ENCODE data around the gene AUH. TPM values are rescaled to one million over a fixed set of nuclear protein-coding genes. Genes with fewer than 3 reads are reported as not detected.

The AUH gene
- polyA plus RNA-seq, 1 donor from 2014 or later: 42.6 TPM

DNA sequence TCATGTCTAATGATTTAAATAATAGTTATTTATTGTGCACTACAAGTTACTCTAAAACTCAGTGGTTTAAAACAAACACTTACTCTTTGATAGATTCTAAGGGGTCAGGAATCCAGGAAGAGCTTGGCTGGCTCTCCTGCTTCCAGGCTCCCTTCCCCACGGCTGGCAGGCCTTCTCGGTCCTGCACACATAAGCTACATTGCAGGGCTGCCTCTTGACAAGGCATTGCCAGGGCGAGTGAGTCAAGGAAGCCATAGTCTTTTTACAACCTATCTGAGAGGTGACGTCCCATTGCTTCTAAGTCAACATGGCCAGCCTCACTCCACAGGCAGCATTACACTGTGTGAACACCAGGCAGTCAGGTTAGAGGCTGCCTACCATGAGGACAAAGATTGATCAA, 119.8 kb downstream of the AUH start:
- H3K27ac ChIP-seq (ENCODE audit: low read length): no peak overlapping the region
- no peaks in the 10 kb centered on the region for H3K27me3 ChIP-seq (ENCODE audit: insufficient read depth, low read depth, low read length)

DNA sequence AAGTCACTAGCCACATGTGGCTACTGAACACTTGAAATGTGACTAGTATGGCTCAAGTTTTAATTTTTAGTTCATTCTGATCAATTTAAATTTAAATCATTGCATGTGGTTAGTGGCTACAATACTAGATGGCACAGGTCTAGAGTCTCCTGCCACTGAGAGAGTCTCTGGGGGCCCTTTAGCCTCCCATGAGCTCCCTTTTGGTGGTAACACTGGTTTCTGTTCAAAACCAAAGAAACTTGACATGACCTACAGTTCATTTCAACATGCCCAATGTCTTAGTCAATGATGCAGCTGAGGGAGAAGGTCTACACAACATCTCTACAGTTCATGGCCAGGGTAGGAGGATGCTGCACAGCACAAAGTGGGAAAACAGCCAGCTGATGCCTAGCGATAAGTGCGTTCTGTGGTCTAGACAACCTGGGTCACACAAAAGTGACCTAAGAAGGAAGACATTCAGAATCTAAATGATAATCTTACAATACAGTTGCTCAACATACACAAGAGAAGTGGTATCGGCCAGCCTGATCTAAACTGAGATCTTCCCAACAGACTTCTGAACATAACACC, 121.0 kb downstream of the AUH start:
- H3F3A ChIP-seq (ENCODE audit: insufficient read depth, low read length, poor library complexity, severe bottlenecking): no peaks in the 10 kb centered on the region
- H4K20me1 ChIP-seq (ENCODE audit: insufficient read depth): no peaks in the 10 kb centered on the region
- H3K9me2 ChIP-seq (ENCODE audit: insufficient read depth, low read length): no peaks in the 10 kb centered on the region
- no peaks in the 10 kb centered on the region for H3K27me3 ChIP-seq (ENCODE audit: insufficient read depth, low read depth, low read length)
- no peak overlapping the region for H3K4me3 ChIP-seq (ENCODE audit: low read length)
- H2AFZ ChIP-seq (ENCODE audit: low read depth, low read length): no peak overlapping the region
- no peaks in the 10 kb centered on the region for H3K9me3 ChIP-seq (ENCODE audit: low read length)
- H3K36me3 ChIP-seq (ENCODE audit: insufficient read depth, low read length): no peaks in the 10 kb centered on the region
- TF ChIP-seq MXI1 (conservative IDR thresholded peaks at IDR 0.05; ENCODE audit: poor library complexity, severe bottlenecking): no peak
- TF ChIP-seq, protein P1, sequence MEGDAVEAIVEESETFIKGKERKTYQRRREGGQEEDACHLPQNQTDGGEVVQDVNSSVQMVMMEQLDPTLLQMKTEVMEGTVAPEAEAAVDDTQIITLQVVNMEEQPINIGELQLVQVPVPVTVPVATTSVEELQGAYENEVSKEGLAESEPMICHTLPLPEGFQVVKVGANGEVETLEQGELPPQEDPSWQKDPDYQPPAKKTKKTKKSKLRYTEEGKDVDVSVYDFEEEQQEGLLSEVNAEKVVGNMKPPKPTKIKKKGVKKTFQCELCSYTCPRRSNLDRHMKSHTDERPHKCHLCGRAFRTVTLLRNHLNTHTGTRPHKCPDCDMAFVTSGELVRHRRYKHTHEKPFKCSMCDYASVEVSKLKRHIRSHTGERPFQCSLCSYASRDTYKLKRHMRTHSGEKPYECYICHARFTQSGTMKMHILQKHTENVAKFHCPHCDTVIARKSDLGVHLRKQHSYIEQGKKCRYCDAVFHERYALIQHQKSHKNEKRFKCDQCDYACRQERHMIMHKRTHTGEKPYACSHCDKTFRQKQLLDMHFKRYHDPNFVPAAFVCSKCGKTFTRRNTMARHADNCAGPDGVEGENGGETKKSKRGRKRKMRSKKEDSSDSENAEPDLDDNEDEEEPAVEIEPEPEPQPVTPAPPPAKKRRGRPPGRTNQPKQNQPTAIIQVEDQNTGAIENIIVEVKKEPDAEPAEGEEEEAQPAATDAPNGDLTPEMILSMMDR (IDR thresholded peaks at IDR 0.05; ENCODE audit: poor library complexity, severe bottlenecking): no peak
- TF ChIP-seq SMC3 (conservative IDR thresholded peaks at IDR 0.05; ENCODE audit: poor library complexity): no peak
- TF ChIP-seq, protein P2, sequence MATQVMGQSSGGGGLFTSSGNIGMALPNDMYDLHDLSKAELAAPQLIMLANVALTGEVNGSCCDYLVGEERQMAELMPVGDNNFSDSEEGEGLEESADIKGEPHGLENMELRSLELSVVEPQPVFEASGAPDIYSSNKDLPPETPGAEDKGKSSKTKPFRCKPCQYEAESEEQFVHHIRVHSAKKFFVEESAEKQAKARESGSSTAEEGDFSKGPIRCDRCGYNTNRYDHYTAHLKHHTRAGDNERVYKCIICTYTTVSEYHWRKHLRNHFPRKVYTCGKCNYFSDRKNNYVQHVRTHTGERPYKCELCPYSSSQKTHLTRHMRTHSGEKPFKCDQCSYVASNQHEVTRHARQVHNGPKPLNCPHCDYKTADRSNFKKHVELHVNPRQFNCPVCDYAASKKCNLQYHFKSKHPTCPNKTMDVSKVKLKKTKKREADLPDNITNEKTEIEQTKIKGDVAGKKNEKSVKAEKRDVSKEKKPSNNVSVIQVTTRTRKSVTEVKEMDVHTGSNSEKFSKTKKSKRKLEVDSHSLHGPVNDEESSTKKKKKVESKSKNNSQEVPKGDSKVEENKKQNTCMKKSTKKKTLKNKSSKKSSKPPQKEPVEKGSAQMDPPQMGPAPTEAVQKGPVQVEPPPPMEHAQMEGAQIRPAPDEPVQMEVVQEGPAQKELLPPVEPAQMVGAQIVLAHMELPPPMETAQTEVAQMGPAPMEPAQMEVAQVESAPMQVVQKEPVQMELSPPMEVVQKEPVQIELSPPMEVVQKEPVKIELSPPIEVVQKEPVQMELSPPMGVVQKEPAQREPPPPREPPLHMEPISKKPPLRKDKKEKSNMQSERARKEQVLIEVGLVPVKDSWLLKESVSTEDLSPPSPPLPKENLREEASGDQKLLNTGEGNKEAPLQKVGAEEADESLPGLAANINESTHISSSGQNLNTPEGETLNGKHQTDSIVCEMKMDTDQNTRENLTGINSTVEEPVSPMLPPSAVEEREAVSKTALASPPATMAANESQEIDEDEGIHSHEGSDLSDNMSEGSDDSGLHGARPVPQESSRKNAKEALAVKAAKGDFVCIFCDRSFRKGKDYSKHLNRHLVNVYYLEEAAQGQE (IDR thresholded peaks at IDR 0.05; ENCODE audit: borderline replicate concordance): no peak
- TF ChIP-seq TAF1 (IDR thresholded peaks at IDR 0.05; ENCODE audit: low read depth): no peak
- TF ChIP-seq EP300 (conservative IDR thresholded peaks at IDR 0.05; ENCODE audit: poor library complexity, severe bottlenecking): no peak
- no peaks in the 10 kb centered on the region for H3K79me2 ChIP-seq (replicated peaks; ENCODE audit: insufficient read depth, low read length)
- no peak overlapping the region for H3K4me2 ChIP-seq (ENCODE audit: low read length)
- H3K27ac ChIP-seq (ENCODE audit: low read length): no peak overlapping the region
- H3K9ac ChIP-seq (ENCODE audit: low read length): no peak overlapping the region

More for the DNA sequence above, 119.8 kb downstream of the AUH start:
- no peaks in the 10 kb centered on the region for H3K36me3 ChIP-seq (ENCODE audit: insufficient read depth, low read length)
- no peak overlapping the region for H2AFZ ChIP-seq (ENCODE audit: low read depth, low read length)
- no peaks in the 10 kb centered on the region for H4K20me1 ChIP-seq (ENCODE audit: insufficient read depth)
- no peaks in the 10 kb centered on the region for H3K9me2 ChIP-seq (ENCODE audit: insufficient read depth, low read length)
- no peak overlapping the region for H3K4me2 ChIP-seq (ENCODE audit: low read length)
- H3K4me3 ChIP-seq (ENCODE audit: low read length): no peak overlapping the region
- no peaks in the 10 kb centered on the region for H3K9me3 ChIP-seq (ENCODE audit: low read length)
- H3K79me2 ChIP-seq (replicated peaks; ENCODE audit: insufficient read depth, low read length): no peaks in the 10 kb centered on the region
- H3F3A ChIP-seq (ENCODE audit: insufficient read depth, low read length, poor library complexity, severe bottlenecking): no peaks in the 10 kb centered on the region
- no peak overlapping the region for H3K9ac ChIP-seq (ENCODE audit: low read length)
- TF ChIP-seq, protein P2 (IDR thresholded peaks at IDR 0.05; ENCODE audit: borderline replicate concordance): no peak
- TF ChIP-seq MXI1 (conservative IDR thresholded peaks at IDR 0.05; ENCODE audit: poor library complexity, severe bottlenecking) (no peak), RAD21 (conservative IDR thresholded peaks at IDR 0.05) (no peak), SMC3 (conservative IDR thresholded peaks at IDR 0.05; ENCODE audit: poor library complexity) (no peak)
